ENCODE measurements around the gene COL7A1.

DNA sequence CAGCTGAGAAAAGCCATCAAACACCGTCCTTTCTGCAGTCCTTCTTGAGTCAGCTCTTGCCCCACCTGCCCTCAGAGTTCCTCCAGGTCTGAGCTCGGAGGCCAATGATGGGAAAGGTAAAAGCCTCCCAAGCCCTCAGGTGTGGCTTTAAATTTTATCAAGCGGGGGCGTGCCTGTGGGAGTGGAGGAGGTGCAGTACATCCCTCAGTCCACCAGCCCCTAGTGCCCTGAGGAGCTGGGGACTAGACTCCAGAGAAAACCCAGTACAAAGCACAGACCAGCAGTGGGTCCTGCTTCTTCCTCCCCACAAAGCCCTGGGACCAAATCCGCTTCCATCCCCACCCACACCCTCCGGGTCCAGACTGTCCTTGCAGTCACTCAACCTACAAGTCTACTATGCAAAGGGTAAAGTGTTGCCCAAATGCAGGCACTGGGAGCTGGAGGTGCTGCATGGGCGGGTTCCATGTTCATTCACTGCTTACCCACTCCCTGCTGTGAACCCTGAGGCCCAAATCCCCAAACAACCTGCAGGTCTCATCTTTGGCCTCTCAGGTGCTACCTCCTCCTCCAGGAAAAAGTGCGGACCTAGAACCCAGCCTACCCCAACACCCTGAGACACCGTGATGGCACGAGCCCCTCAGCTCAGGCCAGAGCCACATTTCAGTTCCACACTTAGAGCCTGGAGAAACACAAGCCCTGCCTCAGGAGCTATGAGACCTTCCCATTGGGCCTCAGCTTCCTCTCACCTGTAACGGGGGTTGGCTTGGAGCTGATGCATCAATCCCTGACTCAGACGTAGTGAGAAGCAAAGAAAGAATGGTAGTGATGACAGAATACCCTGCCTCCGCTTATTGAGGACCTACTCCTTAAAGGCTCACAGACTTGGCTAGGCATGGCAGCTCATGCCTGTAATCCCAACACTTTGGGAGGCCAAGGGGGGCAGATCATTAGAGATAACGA is 41.0 kb downstream of the COL7A1 start:
- TF ChIP-seq YY1 (IDR thresholded peaks at IDR 0.05; ENCODE audit: insufficient read depth, insufficient read length) (no peak), ZNF274 (IDR thresholded peaks at IDR 0.05; ENCODE audit: low read depth, low read length) (no peak)
